Measurements from ENCODE around the gene BATF.

Gene BATF

GRCh38 chr14:75577090-75577489 is 54.8 kb downstream of the BATF start:
- no peaks in the 10 kb centered on the region for H3K36me3 ChIP-seq (ENCODE audit: control insufficient read depth, insufficient read depth, low read length)
- no peak overlapping the region for H3K4me3 ChIP-seq (ENCODE audit: low read length)
- no peaks in the 10 kb centered on the region for H3K27me3 ChIP-seq (ENCODE audit: control insufficient read depth, insufficient read depth, low read length)
- no peaks in the 10 kb centered on the region for H3K9me3 ChIP-seq (ENCODE audit: control insufficient read depth, insufficient read depth, low read length)
- H3K27ac ChIP-seq (ENCODE audit: low read length) = no peak overlapping the region
- H3K4me1 ChIP-seq (ENCODE audit: control insufficient read depth, insufficient read depth, low read length) = peaks cover 8% of the 10 kb centered on the region
- WGBS (ENCODE audit: insufficient coverage, insufficient read length) = no CpG with 5 or more reads among the region's 3 CpGs
- DNase-seq (ENCODE audit: low read depth, low spot score) = no peak

GRCh38 chr14:75577729-75578101 is 55.4 kb downstream of the BATF start:
- H3K27ac ChIP-seq (ENCODE audit: low read length) = no peak overlapping the region
- DNase-seq (ENCODE audit: low read depth, low spot score) = peak; percentile 85
- WGBS (ENCODE audit: insufficient coverage, insufficient read length) = no CpG with 5 or more reads among the region's 16 CpGs
- H3K36me3 ChIP-seq (ENCODE audit: control insufficient read depth, insufficient read depth, low read length) = no peaks in the 10 kb centered on the region
- H3K9me3 ChIP-seq (ENCODE audit: control insufficient read depth, insufficient read depth, low read length) = no peaks in the 10 kb centered on the region
- H3K4me3 ChIP-seq (ENCODE audit: low read length) = peak overlapping the region; percentile 36; the same call in 1 of the 2 replicates
- peaks cover 8% of the 10 kb centered on the region for H3K4me1 ChIP-seq (ENCODE audit: control insufficient read depth, insufficient read depth, low read length)
- H3K27me3 ChIP-seq (ENCODE audit: control insufficient read depth, insufficient read depth, low read length) = no peaks in the 10 kb centered on the region

- no peaks in the 10 kb centered on the region for H3K36me3 ChIP-seq (ENCODE audit: control insufficient read depth, insufficient read depth, low read length)
- no CpG with 5 or more reads among the region's 49 CpGs for WGBS (ENCODE audit: insufficient coverage, insufficient read length)
- peak within 1 kb of the TSS; percentile 36 for H3K4me3 ChIP-seq (ENCODE audit: low read length)
- H3K4me1 ChIP-seq (ENCODE audit: control insufficient read depth, insufficient read depth, low read length) = peaks cover 8% of the 10 kb centered on the region
- no peak for DNase-seq (ENCODE audit: low read depth, low spot score)
- no peaks in the 10 kb centered on the region for H3K9me3 ChIP-seq (ENCODE audit: control insufficient read depth, insufficient read depth, low read length)
- no peak within 1 kb of the TSS for H3K27ac ChIP-seq (ENCODE audit: low read length)
- no peaks in the 10 kb centered on the region for H3K27me3 ChIP-seq (ENCODE audit: control insufficient read depth, insufficient read depth, low read length)
Measured at GRCh38 chr14:75578102-75578785, 56.0 kb downstream of the BATF start, which contains the start of gene FLVCR2. Gene FLVCR2 (plus strand): TSS chr14:75578620. CDS start chr14:75578973, 353 bp downstream.

- H3K27me3 ChIP-seq (ENCODE audit: control insufficient read depth, insufficient read depth, low read length) = no peaks in the 10 kb centered on the region
- peaks cover 8% of the 10 kb centered on the region for H3K4me1 ChIP-seq (ENCODE audit: control insufficient read depth, insufficient read depth, low read length)
- no peak overlapping the region for H3K27ac ChIP-seq (ENCODE audit: low read length)
- WGBS (ENCODE audit: insufficient coverage, insufficient read length) = no CpG with 5 or more reads among the region's 21 CpGs
- peak overlapping the region; percentile 36; the same call in 1 of the 2 replicates for H3K4me3 ChIP-seq (ENCODE audit: low read length)
- H3K36me3 ChIP-seq (ENCODE audit: control insufficient read depth, insufficient read depth, low read length) = no peaks in the 10 kb centered on the region
- H3K9me3 ChIP-seq (ENCODE audit: control insufficient read depth, insufficient read depth, low read length) = no peaks in the 10 kb centered on the region
- DNase-seq (ENCODE audit: low read depth, low spot score) = no peak
Measured at GRCh38 chr14:75578786-75579337, 56.6 kb downstream of the BATF start.

- H3K27ac ChIP-seq (ENCODE audit: low read length) = no peak overlapping the region
- H3K4me1 ChIP-seq (ENCODE audit: control insufficient read depth, insufficient read depth, low read length) = peaks cover 8% of the 10 kb centered on the region
- no peaks in the 10 kb centered on the region for H3K27me3 ChIP-seq (ENCODE audit: control insufficient read depth, insufficient read depth, low read length)
- H3K9me3 ChIP-seq (ENCODE audit: control insufficient read depth, insufficient read depth, low read length) = no peaks in the 10 kb centered on the region
- no peak overlapping the region for H3K4me3 ChIP-seq (ENCODE audit: low read length)
- H3K36me3 ChIP-seq (ENCODE audit: control insufficient read depth, insufficient read depth, low read length) = no peaks in the 10 kb centered on the region
- no CpG with 5 or more reads among the region's 13 CpGs for WGBS (ENCODE audit: insufficient coverage, insufficient read length)
- no peak for DNase-seq (ENCODE audit: low read depth, low spot score)
Measured at GRCh38 chr14:75579338-75579864, 57.1 kb downstream of the BATF start.

- H3K27me3 ChIP-seq (ENCODE audit: control insufficient read depth, insufficient read depth, low read length) = no peaks in the 10 kb centered on the region
- DNase-seq (ENCODE audit: low read depth, low spot score) = no peak
- no peaks in the 10 kb centered on the region for H3K9me3 ChIP-seq (ENCODE audit: control insufficient read depth, insufficient read depth, low read length)
- H3K4me3 ChIP-seq (ENCODE audit: low read length) = no peak overlapping the region
- no CpG with 5 or more reads among the region's 3 CpGs for WGBS (ENCODE audit: insufficient coverage, insufficient read length)
- H3K36me3 ChIP-seq (ENCODE audit: control insufficient read depth, insufficient read depth, low read length) = no peaks in the 10 kb centered on the region
- H3K4me1 ChIP-seq (ENCODE audit: control insufficient read depth, insufficient read depth, low read length) = peaks cover 8% of the 10 kb centered on the region
- no peak overlapping the region for H3K27ac ChIP-seq (ENCODE audit: low read length)
Measured at GRCh38 chr14:75579882-75580281, 57.6 kb downstream of the BATF start.

GRCh38 chr14:75587388-75587787 is 65.1 kb downstream of the BATF start:
- H3K4me3 ChIP-seq (ENCODE audit: low read length) = no peak overlapping the region
- no peak overlapping the region for H3K27ac ChIP-seq (ENCODE audit: low read length)
- H3K9me3 ChIP-seq (ENCODE audit: control insufficient read depth, insufficient read depth, low read length) = peaks cover 2% of the 10 kb centered on the region
- no peaks in the 10 kb centered on the region for H3K27me3 ChIP-seq (ENCODE audit: control insufficient read depth, insufficient read depth, low read length)
- no peak for DNase-seq (ENCODE audit: low read depth, low spot score)
- no peaks in the 10 kb centered on the region for H3K4me1 ChIP-seq (ENCODE audit: control insufficient read depth, insufficient read depth, low read length)
- H3K36me3 ChIP-seq (ENCODE audit: control insufficient read depth, insufficient read depth, low read length) = 0 out of 2 replicates have a peak, but pooled peaks cover 4% of the 10 kb centered on the region

- H3K4me1 ChIP-seq (ENCODE audit: control insufficient read depth, insufficient read depth, low read length) = no peaks in the 10 kb centered on the region
- no peaks in the 10 kb centered on the region for H3K27me3 ChIP-seq (ENCODE audit: control insufficient read depth, insufficient read depth, low read length)
- WGBS (ENCODE audit: insufficient coverage, insufficient read length) = no CpG with 5 or more reads among the region's 6 CpGs
- H3K36me3 ChIP-seq (ENCODE audit: control insufficient read depth, insufficient read depth, low read length) = 0 out of 2 replicates have a peak, but pooled peaks cover 4% of the 10 kb centered on the region
- peaks cover 2% of the 10 kb centered on the region for H3K9me3 ChIP-seq (ENCODE audit: control insufficient read depth, insufficient read depth, low read length)
- no peak for DNase-seq (ENCODE audit: low read depth, low spot score)
- H3K4me3 ChIP-seq (ENCODE audit: low read length) = no peak overlapping the region
- H3K27ac ChIP-seq (ENCODE audit: low read length) = no peak overlapping the region
Measured at GRCh38 chr14:75589931-75590330, 67.7 kb downstream of the BATF start.

- no CpG with 5 or more reads among the region's 1 CpG for WGBS (ENCODE audit: insufficient coverage, insufficient read length)
- no peak overlapping the region for H3K4me3 ChIP-seq (ENCODE audit: low read length)
- DNase-seq (ENCODE audit: low read depth, low spot score) = no peak
- 0 out of 2 replicates have a peak, but pooled peaks cover 4% of the 10 kb centered on the region for H3K36me3 ChIP-seq (ENCODE audit: control insufficient read depth, insufficient read depth, low read length)
- peaks cover 2% of the 10 kb centered on the region for H3K9me3 ChIP-seq (ENCODE audit: control insufficient read depth, insufficient read depth, low read length)
- H3K27ac ChIP-seq (ENCODE audit: low read length) = no peak overlapping the region
- no peaks in the 10 kb centered on the region for H3K27me3 ChIP-seq (ENCODE audit: control insufficient read depth, insufficient read depth, low read length)
- H3K4me1 ChIP-seq (ENCODE audit: control insufficient read depth, insufficient read depth, low read length) = no peaks in the 10 kb centered on the region
Measured at GRCh38 chr14:75591331-75591946, 69.2 kb downstream of the BATF start.

- 0 out of 2 replicates have a peak, but pooled peaks cover 4% of the 10 kb centered on the region for H3K36me3 ChIP-seq (ENCODE audit: control insufficient read depth, insufficient read depth, low read length)
- H3K27ac ChIP-seq (ENCODE audit: low read length) = no peak overlapping the region
- H3K9me3 ChIP-seq (ENCODE audit: control insufficient read depth, insufficient read depth, low read length) = peaks cover 2% of the 10 kb centered on the region
- no peaks in the 10 kb centered on the region for H3K4me1 ChIP-seq (ENCODE audit: control insufficient read depth, insufficient read depth, low read length)
- no peaks in the 10 kb centered on the region for H3K27me3 ChIP-seq (ENCODE audit: control insufficient read depth, insufficient read depth, low read length)
- H3K4me3 ChIP-seq (ENCODE audit: low read length) = no peak overlapping the region
- no peak for DNase-seq (ENCODE audit: low read depth, low spot score)
Measured at GRCh38 chr14:75591987-75592575, 69.8 kb downstream of the BATF start.
